Activated T-cell treated with anti-CD3 and anti-CD28 coated beads, Interleukin-2, amount 50 U/mL, for 4 hours (primary cell): ENCODE measurements around the gene ACOX3. TPM values are rescaled to one million over a fixed set of nuclear protein-coding genes. Genes with fewer than 3 reads are reported as not detected.
"Not testable (repeated sequence)": the region's sequence is repeated elsewhere in the genome, so short reads cannot be mapped to it uniquely, and the experiment has no call there.

Experiments
- ATAC-seq, 2 donors: fragments of 200-7000 bp; cut with Tn5 transposase; one replicate each; pipeline ENCODE4 v1.10.0; 2021
- DNase-seq: peaks from one replicate; pipeline ENCODE4 v3.0.0-alpha.2; 2020
- H3K27me3 Mint-ChIP-seq: one replicate; pipeline ENCODE4 v1.8.0; 2021; ENCODE audit warnings: low read depth, mixed read lengths
- H3K36me3 Mint-ChIP-seq: one replicate; pipeline ENCODE4 v1.8.0; 2022; ENCODE audit warnings: mixed read lengths; ENCODE audit not compliant: insufficient read depth
- H3K4me1 Mint-ChIP-seq: one replicate; pipeline ENCODE4 v1.8.0; 2021; ENCODE audit warnings: low read depth, mixed read lengths
- H3K4me3 Mint-ChIP-seq: one replicate; pipeline ENCODE4 v1.8.0; 2021; ENCODE audit warnings: mild to moderate bottlenecking, moderate library complexity, mixed read lengths
- H3K9me3 Mint-ChIP-seq: one replicate; pipeline ENCODE4 v1.8.0; 2021; ENCODE audit warnings: mixed read lengths
- total RNA-seq, 3 donors: library from RNA; stranded (reverse); gene quantifications; one replicate each; pipeline ENCODE4 v1.2.1, GENCODE V29; 2021

The ACOX3 gene
- total RNA-seq, 3 donors from 2014 or later = 20.1 to 35.8 (median 20.6) TPM

GRCh38 chr4:8387194-8387593 is 53.3 kb downstream of the ACOX3 start:
- ATAC-seq (no peak), DNase-seq (no peak)
- H3K4me1 Mint-ChIP-seq = no peaks in the 10 kb centered on the region
- H3K9me3 Mint-ChIP-seq = no peaks in the 10 kb centered on the region
- no peaks in the 10 kb centered on the region for H3K27me3 Mint-ChIP-seq
- H3K4me3 Mint-ChIP-seq = no peak overlapping the region
- peaks cover 31% of the 10 kb centered on the region for H3K36me3 Mint-ChIP-seq

- Mint-ChIP-seq H3K9me3 (no peaks in the 10 kb centered on the region), H3K4me3 (no peak overlapping the region), H3K36me3 (peaks cover 26% of the 10 kb centered on the region), H3K27me3 (no peaks in the 10 kb centered on the region), H3K4me1 (no peaks in the 10 kb centered on the region)
- no peak for DNase-seq
- ATAC-seq = no peak
Observed at GRCh38 chr4:8386731-8387130, 53.8 kb downstream of the ACOX3 start.

GRCh38 chr4:8386131-8386530 is 54.4 kb downstream of the ACOX3 start:
- not testable (repeated sequence) for DNase-seq, H3K27me3 Mint-ChIP-seq, H3K4me3 Mint-ChIP-seq, H3K4me1 Mint-ChIP-seq, ATAC-seq, H3K9me3 Mint-ChIP-seq
- H3K36me3 Mint-ChIP-seq = peaks cover 26% of the 10 kb centered on the region

GRCh38 chr4:8385611-8386010 is 54.9 kb downstream of the ACOX3 start:
- Mint-ChIP-seq H3K4me1 (no peaks in the 10 kb centered on the region), H3K36me3 (peaks cover 24% of the 10 kb centered on the region), H3K9me3 (no peaks in the 10 kb centered on the region), H3K27me3 (no peaks in the 10 kb centered on the region), H3K4me3 (no peak overlapping the region)
- ATAC-seq (no peak), DNase-seq (no peak)

- H3K9me3 Mint-ChIP-seq = no peaks in the 10 kb centered on the region
- H3K36me3 Mint-ChIP-seq = peaks cover 24% of the 10 kb centered on the region
- H3K4me3 Mint-ChIP-seq = no peak overlapping the region
- H3K27me3 Mint-ChIP-seq = no peaks in the 10 kb centered on the region
- DNase-seq (no peak), ATAC-seq (no peak)
- H3K4me1 Mint-ChIP-seq = no peaks in the 10 kb centered on the region
Observed at GRCh38 chr4:8385106-8385505, 55.4 kb downstream of the ACOX3 start.

- ATAC-seq (no peak), DNase-seq (no peak)
- Mint-ChIP-seq H3K9me3 (no peaks in the 10 kb centered on the region), H3K27me3 (no peaks in the 10 kb centered on the region), H3K4me3 (no peak overlapping the region), H3K4me1 (no peaks in the 10 kb centered on the region), H3K36me3 (peaks cover 24% of the 10 kb centered on the region)
Observed at GRCh38 chr4:8384397-8385060, 56.0 kb downstream of the ACOX3 start.

- no peak for ATAC-seq
- Mint-ChIP-seq H3K4me1 (no peaks in the 10 kb centered on the region), H3K27me3 (no peaks in the 10 kb centered on the region)
Observed at GRCh38 chr4:8383451-8384160, 56.9 kb downstream of the ACOX3 start.

GRCh38 chr4:8383016-8383415 is 57.5 kb downstream of the ACOX3 start:
- no peak for DNase-seq
- Mint-ChIP-seq H3K9me3 (no peaks in the 10 kb centered on the region), H3K36me3 (peaks cover 22% of the 10 kb centered on the region), H3K4me3 (no peak overlapping the region), H3K4me1 (no peaks in the 10 kb centered on the region), H3K27me3 (no peaks in the 10 kb centered on the region)
- no peak for ATAC-seq

More at GRCh38 chr4:8383451-8384160, 56.9 kb downstream of the ACOX3 start:
- Mint-ChIP-seq H3K36me3 (peaks cover 24% of the 10 kb centered on the region), H3K4me3 (no peak overlapping the region), H3K9me3 (no peaks in the 10 kb centered on the region)
- no peak for DNase-seq

GRCh38 chr4:8381814-8382581 is 58.5 kb downstream of the ACOX3 start:
- Mint-ChIP-seq H3K4me3 (no peak overlapping the region), H3K27me3 (no peaks in the 10 kb centered on the region)

GRCh38 chr4:8380511-8381415 is 59.8 kb downstream of the ACOX3 start:
- DNase-seq = no peak
- no peaks in the 10 kb centered on the region for H3K4me1 Mint-ChIP-seq
- ATAC-seq = no peak
- no peak overlapping the region for H3K4me3 Mint-ChIP-seq
- peaks cover 11% of the 10 kb centered on the region for H3K36me3 Mint-ChIP-seq
- H3K9me3 Mint-ChIP-seq = no peaks in the 10 kb centered on the region
- H3K27me3 Mint-ChIP-seq = no peaks in the 10 kb centered on the region

More at GRCh38 chr4:8381814-8382581, 58.5 kb downstream of the ACOX3 start:
- Mint-ChIP-seq H3K4me1 (no peaks in the 10 kb centered on the region), H3K36me3 (peaks cover 16% of the 10 kb centered on the region), H3K9me3 (no peaks in the 10 kb centered on the region)
- DNase-seq (no peak), ATAC-seq (no peak)

- peaks cover 7% of the 10 kb centered on the region for H3K36me3 Mint-ChIP-seq
- H3K4me1 Mint-ChIP-seq = no peaks in the 10 kb centered on the region
- no peaks in the 10 kb centered on the region for H3K27me3 Mint-ChIP-seq
- DNase-seq (no peak), ATAC-seq (no peak)
- no peaks in the 10 kb centered on the region for H3K9me3 Mint-ChIP-seq
- no peak overlapping the region for H3K4me3 Mint-ChIP-seq
Observed at GRCh38 chr4:8379771-8380170, 60.8 kb downstream of the ACOX3 start.

- DNase-seq = no peak
- H3K9me3 Mint-ChIP-seq = no peaks in the 10 kb centered on the region
- H3K4me3 Mint-ChIP-seq = no peak overlapping the region
- H3K27me3 Mint-ChIP-seq = no peaks in the 10 kb centered on the region
- no peak for ATAC-seq
- H3K36me3 Mint-ChIP-seq = peaks cover 5% of the 10 kb centered on the region
- H3K4me1 Mint-ChIP-seq = no peaks in the 10 kb centered on the region
Observed at GRCh38 chr4:8379281-8379680, 61.2 kb downstream of the ACOX3 start.

GRCh38 chr4:8378776-8379175 is 61.7 kb downstream of the ACOX3 start:
- no peaks in the 10 kb centered on the region for H3K4me1 Mint-ChIP-seq
- H3K9me3 Mint-ChIP-seq = no peaks in the 10 kb centered on the region
- no peaks in the 10 kb centered on the region for H3K27me3 Mint-ChIP-seq
- peaks cover 2% of the 10 kb centered on the region for H3K36me3 Mint-ChIP-seq
- H3K4me3 Mint-ChIP-seq = no peak overlapping the region
- no peak for ATAC-seq
- no peak for DNase-seq
